GM13976 (cell line): Measurements from ENCODE around the gene SLC26A4.

Experiments
- DNase-seq: peaks from one replicate; pipeline ENCODE4 v3.0.0; 2012; ENCODE audit warnings: low spot score
- in situ Hi-C: fragments of 300-500 bp; cut with MboI; formaldehyde crosslinking; loops from one replicate; pipeline ENCODE4 v1.12.0; 2022; ENCODE audit warnings: low sequenced_read_pairs, mixed read lengths, inconsistent platforms; ENCODE audit not compliant: unreplicated experiment
- TF ChIP-seq, protein P1 (sequence below): IDR thresholded peaks from 2 replicates; pipeline ENCODE4 v1.5.1; 2012; ENCODE audit warnings: borderline replicate concordance, mild to moderate bottlenecking; ENCODE audit not compliant: insufficient read depth; ENCODE audit errors: extremely low read depth, missing control alignments, control extremely low read depth

SLC26A4 gene

DNA sequence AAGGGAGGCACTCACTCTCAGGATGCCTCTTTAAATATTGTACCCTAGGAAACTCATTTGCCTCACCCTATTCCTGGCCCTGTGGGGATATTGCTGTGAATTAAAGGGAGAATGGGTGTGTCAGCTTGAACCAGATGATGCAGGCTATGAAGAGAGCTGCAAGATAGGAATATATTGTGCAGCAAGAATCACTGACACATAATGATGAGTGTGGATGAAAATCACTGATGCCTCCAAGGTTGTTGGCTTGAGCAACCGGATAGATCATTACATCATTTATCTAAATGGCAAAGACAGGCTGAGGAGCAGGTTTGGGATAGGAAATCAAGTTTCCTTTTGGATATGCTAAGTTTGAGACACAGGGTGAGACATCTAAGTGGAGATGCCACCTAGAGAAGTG is 6.2 kb downstream of the SLC26A4 start:
- in situ Hi-C loops = no loop called here
- no peak for DNase-seq
- TF ChIP-seq, protein P1, sequence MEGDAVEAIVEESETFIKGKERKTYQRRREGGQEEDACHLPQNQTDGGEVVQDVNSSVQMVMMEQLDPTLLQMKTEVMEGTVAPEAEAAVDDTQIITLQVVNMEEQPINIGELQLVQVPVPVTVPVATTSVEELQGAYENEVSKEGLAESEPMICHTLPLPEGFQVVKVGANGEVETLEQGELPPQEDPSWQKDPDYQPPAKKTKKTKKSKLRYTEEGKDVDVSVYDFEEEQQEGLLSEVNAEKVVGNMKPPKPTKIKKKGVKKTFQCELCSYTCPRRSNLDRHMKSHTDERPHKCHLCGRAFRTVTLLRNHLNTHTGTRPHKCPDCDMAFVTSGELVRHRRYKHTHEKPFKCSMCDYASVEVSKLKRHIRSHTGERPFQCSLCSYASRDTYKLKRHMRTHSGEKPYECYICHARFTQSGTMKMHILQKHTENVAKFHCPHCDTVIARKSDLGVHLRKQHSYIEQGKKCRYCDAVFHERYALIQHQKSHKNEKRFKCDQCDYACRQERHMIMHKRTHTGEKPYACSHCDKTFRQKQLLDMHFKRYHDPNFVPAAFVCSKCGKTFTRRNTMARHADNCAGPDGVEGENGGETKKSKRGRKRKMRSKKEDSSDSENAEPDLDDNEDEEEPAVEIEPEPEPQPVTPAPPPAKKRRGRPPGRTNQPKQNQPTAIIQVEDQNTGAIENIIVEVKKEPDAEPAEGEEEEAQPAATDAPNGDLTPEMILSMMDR = no peak

DNA sequence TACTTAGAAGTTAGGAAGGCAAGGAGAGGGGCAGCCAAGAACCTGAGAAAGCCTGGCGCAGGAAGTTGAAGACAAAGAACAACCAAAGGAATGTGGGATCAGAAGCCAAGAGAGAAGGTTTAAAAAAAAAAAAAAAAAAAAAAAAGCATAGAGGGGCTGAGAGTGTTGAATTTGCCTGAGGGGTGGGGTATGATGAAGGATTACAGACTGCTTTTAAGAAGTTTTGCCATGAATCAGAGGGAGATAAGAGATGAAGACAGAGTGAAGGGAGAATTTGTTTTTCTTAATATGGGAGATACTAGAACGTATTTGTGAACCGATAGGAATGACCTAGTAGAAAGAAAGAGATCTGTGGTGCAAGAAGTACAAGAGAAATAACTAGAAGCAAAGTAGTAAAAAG is 6.7 kb downstream of the SLC26A4 start:
- DNase-seq = no peak
- in situ Hi-C loops = no loop called here
- TF ChIP-seq, protein P1 = no peak

DNA sequence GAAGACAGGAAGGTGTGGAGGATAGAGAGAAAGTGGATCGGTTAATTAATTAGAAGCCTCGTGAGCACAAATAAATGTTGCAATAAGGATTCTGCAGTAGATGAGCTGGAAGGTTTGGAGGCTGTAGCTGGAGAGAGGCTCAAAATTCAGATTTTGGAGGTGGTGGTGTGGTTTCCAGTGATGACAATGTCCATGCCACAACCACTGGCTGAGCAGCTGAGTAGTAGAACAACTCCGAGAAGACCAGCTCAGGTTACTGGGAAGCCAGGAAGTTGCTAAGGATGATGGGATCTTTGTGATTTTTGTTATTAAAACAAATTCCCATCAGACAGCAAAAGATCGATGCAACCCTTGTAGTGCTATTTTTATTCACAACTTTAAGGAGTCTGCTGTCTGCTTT is 7.7 kb downstream of the SLC26A4 start:
- DNase-seq = no peak
- TF ChIP-seq, protein P1 = no peak
- in situ Hi-C loops = no loop called here

DNA sequence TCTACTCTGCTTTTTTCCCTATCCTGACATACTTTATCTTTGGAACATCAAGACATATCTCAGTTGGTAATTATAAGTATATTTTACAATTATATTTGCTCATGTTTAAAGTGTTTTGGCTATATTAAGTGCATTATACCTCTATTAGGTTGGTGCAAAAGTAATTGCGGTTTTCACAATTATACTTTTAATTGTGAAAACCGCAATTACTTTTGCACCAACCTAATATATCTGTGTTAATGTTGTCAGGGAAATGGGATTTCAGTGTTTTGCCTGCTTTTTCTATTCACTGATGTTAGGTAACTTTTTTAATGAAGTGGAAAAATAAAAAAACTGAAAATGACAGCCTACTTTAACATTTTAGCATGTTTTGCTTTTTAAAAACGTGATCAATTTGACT is 11.6 kb downstream of the SLC26A4 start:
- in situ Hi-C loops = no loop called here
- TF ChIP-seq, protein P1 = no peak
- DNase-seq = no peak

DNA sequence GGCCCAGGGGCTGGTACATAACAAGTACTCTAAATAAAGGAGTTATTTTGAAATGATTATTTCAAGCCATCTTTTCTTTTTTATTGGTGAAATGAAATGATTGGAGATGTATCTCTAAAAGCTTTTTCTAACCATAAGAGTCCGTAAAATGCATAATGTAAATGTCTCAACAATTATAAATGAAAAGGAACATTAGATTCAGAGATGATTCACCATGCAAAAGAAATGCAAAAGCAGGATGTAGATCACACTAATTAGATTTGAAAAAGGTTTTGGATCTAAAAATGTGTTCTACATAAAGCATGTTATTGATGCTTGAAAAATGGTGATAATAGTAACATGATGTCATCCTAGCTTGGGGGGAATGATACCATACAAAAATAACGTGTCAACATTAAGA is 15.6 kb downstream of the SLC26A4 start:
- no peak for DNase-seq
- in situ Hi-C loops = no loop called here
- TF ChIP-seq, protein P1 = no peak

DNA sequence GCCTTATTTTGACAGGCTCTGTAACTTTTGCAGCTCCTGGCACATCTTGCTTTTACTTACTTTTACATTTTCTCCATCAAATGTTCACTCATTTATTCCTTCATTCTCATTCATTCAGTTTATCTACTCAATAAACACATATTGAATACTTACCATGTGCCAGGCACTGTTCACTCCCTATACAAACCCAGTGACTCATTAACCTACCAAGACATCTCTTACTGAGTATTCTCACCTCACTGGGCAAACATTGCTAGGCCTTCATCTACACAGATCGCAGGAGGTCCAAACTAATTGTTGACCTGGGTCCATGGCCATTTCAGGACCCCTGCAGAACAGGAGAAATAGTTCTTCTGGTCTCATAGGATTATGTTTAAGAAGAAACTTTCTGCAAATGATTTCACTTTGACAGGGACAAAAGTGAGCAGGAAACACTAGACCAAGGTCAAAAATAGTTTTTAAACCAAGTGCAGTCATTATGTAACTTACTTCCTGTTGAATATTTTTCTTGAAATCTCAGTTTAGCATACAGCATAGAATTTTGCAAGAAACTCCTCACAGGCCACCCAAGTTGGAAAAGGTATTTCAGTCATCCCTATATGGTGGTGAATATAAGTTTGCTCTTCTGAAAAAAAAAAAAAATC is 17.6 kb downstream of the SLC26A4 start:
- DNase-seq = no peak
- in situ Hi-C loops = no loop called here
- TF ChIP-seq, protein P1 = no peak

DNA sequence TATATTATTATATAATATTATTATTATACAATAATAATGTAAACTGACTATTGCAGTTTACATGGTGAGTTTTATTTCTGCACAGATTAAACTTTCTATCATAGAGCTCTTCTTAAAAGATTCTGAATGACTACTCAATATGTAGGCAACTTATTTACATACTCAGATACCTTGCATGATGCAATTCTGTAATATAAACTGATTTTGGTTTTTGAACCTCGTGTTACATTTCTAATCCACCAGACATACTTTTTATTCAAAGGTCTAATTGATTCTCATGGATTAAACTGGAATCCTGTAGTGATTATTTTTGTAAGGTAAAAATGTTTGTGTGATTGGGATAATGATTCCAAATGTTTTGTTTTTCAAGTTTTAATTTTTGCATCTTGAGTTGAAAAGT is 19.9 kb downstream of the SLC26A4 start:
- no peak for DNase-seq
- TF ChIP-seq, protein P1 = no peak
- in situ Hi-C loops = no loop called here
